Measurements from ENCODE around the gene MINDY4B. TPM values are rescaled to one million over a fixed set of nuclear protein-coding genes. Genes with fewer than 3 reads are reported as not detected.
A peak's percentile ranks its signal among the peaks of the same experiment; 100 is the strongest.

MINDY4B gene
- total and polyA plus RNA-seq, 2 of the 4 experiments (the other 2 are of a cell fraction), result not detected

DNA sequence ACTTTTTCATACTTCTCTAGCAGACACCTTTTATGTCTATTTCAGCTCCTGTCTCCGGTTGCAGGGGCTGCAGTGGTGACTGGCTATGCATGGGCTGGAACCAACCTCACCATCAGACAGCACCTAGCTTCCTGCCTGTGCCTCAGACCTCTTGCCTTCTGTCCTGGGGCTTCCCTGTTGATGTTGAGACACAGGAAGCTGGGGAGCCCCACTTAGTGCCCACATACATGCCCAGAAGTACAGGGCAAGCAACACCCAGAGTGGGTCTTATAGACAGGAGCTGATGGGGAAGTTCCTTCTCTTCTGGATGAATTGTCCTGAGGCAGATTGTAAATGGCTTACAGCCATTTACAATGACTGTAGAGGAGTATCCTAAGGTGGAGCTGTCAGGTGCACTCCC lies 77.0 kb downstream of the MINDY4B start:
- no TSS peak for BruUV-seq (replicated peaks)
- intact Hi-C loops (cut with micrococcal nuclease), result no loop called here
- no peaks in the 10 kb centered on the region for H3K36me3 ChIP-seq (ENCODE audit: control insufficient read depth, insufficient read depth, low read length)

More for the DNA sequence above, 77.0 kb downstream of the MINDY4B start:
- ATAC-seq (ENCODE audit: low read depth) (no peak), DNase-seq (no peak)
- H2AK5ac ChIP-seq (ENCODE audit: low read depth, low read length), result no peak overlapping the region
- peak overlapping the region; percentile 33 for H2AK9ac ChIP-seq (replicated peaks; ENCODE audit: low read depth, low read length, poor library complexity)
- no peaks in the 10 kb centered on the region for H3K9me1 ChIP-seq (ENCODE audit: insufficient read depth, low read length)
- H4K91ac ChIP-seq (ENCODE audit: insufficient read depth, low read depth, low read length), result no peak overlapping the region
- H3K4ac ChIP-seq (ENCODE audit: low read depth, low read length), result no peak overlapping the region
- no peak overlapping the region for H2BK20ac ChIP-seq (ENCODE audit: low read depth, low read length)
- H2AFZ ChIP-seq (replicated peaks; ENCODE audit: low read length, poor library complexity), result no peak overlapping the region
- no peak overlapping the region for H3K4me2 ChIP-seq (ENCODE audit: low read depth, low read length)
- H3K4me1 ChIP-seq (ENCODE audit: control insufficient read depth, insufficient read depth, low read length), result no peaks in the 10 kb centered on the region
- H2BK5ac ChIP-seq (ENCODE audit: low read depth, low read length, poor library complexity, severe bottlenecking), result no peak overlapping the region
- no peaks in the 10 kb centered on the region for H3K79me1 ChIP-seq (ENCODE audit: low read depth in 1 of 2, low read length in 2 of 2)
- H4K20me1 ChIP-seq (ENCODE audit: insufficient read depth, low read length), result no peaks in the 10 kb centered on the region
- H3K18ac ChIP-seq (ENCODE audit: low read depth, low read length), result no peak overlapping the region
- no peak overlapping the region for H4K5ac ChIP-seq (ENCODE audit: low read depth, low read length)
- H4K8ac ChIP-seq (ENCODE audit: low read depth in 2 of 2, low read length in 2 of 2), result no peak overlapping the region
- dilution Hi-C loops (cut with HindIII; ENCODE audit: low sequenced_read_pairs, unreplicated experiment), result no loop called here
- H3K56ac ChIP-seq (ENCODE audit: extremely low read depth, insufficient read depth, low read length), result no peak overlapping the region
- ChIA-PET POLR2A (ENCODE audit: unreplicated experiment) (no interaction called here), CTCF (no interaction called here)
- H3K14ac ChIP-seq (replicated peaks; ENCODE audit: low read depth, low read length), result no peak overlapping the region
- no peak overlapping the region for H3K23ac ChIP-seq (ENCODE audit: low read depth, low read length)
- no CpG with 5 or more reads among the region's 1 CpG for WGBS, 2 experiments (ENCODE audit: extremely low coverage in 2 of 2, insufficient read length in 1 of 2)
- no peak overlapping the region for H2BK15ac ChIP-seq (ENCODE audit: low read depth, low read length)
- H3K9me3 ChIP-seq (ENCODE audit: control insufficient read depth, insufficient read depth, low read length), result no peaks in the 10 kb centered on the region
- H2BK120ac ChIP-seq (ENCODE audit: low read depth, low read length), result no peak overlapping the region
- in situ Hi-C loops (cut with MboI; ENCODE audit: low sequenced_read_pairs), result no loop called here
- H3K4me3 ChIP-seq (ENCODE audit: insufficient read depth, low read depth, low read length), result no peak overlapping the region
- TF ChIP-seq BHLHE40 (IDR thresholded peaks at IDR 0.05; ENCODE audit: low read depth, low read length) (no peak), CHD1 (IDR thresholded peaks at IDR 0.05; ENCODE audit: low read depth, low read length) (no peak), NFE2L2 (IDR thresholded peaks at IDR 0.05; ENCODE audit: low read depth, low read length) (no peak), RFX5 (IDR thresholded peaks at IDR 0.05; ENCODE audit: low read depth, low read length) (no peak)
- H3K9ac ChIP-seq (ENCODE audit: low read depth, low read length), result no peak overlapping the region
- peaks cover 20% of the 10 kb centered on the region for H3K27me3 ChIP-seq (ENCODE audit: control insufficient read depth, insufficient read depth, low read length)
- H3K27ac ChIP-seq (ENCODE audit: insufficient read depth, low read length), result no peak overlapping the region
